H9 (cell line): ENCODE data around the gene ANP32E. TPM values are rescaled to one million over a fixed set of nuclear protein-coding genes. Genes with fewer than 3 reads are reported as not detected.

ENCODE experiments used
- DNase-seq: peaks from one replicate; pipeline ENCODE4 v3.0.0-alpha.2; 2017
- H2AFZ ChIP-seq: one replicate; pipeline ENCODE4 v1.6.1; 2013; ENCODE audit warnings: mild to moderate bottlenecking, low read length, control low read depth, moderate library complexity
- H2AK5ac ChIP-seq: 2 replicates; pipeline ENCODE4 v1.6.1; 2013; ENCODE audit warnings: low read length, control low read depth, mixed read lengths; ENCODE audit not compliant: insufficient read length
- H2BK120ac ChIP-seq: one replicate; pipeline ENCODE4 v1.6.1; 2013; ENCODE audit warnings: low read depth, mild to moderate bottlenecking, low read length, control low read depth, inconsistent platforms; ENCODE audit not compliant: poor library complexity, severe bottlenecking
- H2BK12ac ChIP-seq: 2 replicates; pipeline ENCODE4 v1.6.1; 2013; ENCODE audit warnings: low read length, control low read depth, mixed read lengths, low read depth; ENCODE audit not compliant: insufficient read length
- H2BK15ac ChIP-seq: 2 replicates; pipeline ENCODE4 v1.6.1; 2013; ENCODE audit warnings: low read depth, low read length, control low read depth
- H2BK20ac ChIP-seq: one replicate; pipeline ENCODE4 v1.6.1; 2013; ENCODE audit warnings: low read depth, mild to moderate bottlenecking, low read length, control low read depth, inconsistent platforms; ENCODE audit not compliant: poor library complexity, severe bottlenecking
- H2BK5ac ChIP-seq: 2 replicates; pipeline ENCODE4 v1.6.1; 2013; ENCODE audit warnings: low read length, control low read depth, mixed read lengths; ENCODE audit not compliant: insufficient read length
- H3K14ac ChIP-seq: 2 replicates; pipeline ENCODE4 v1.6.1; 2013; ENCODE audit warnings: low read length, control low read depth; ENCODE audit not compliant: insufficient read depth
- H3K18ac ChIP-seq: 2 replicates; pipeline ENCODE4 v1.6.1; 2013; ENCODE audit warnings: low read depth, mild to moderate bottlenecking, mixed read lengths, low read length, control low read depth; ENCODE audit not compliant: insufficient read length
- H3K23ac ChIP-seq: 2 replicates; pipeline ENCODE4 v1.6.1; 2013; ENCODE audit warnings: low read length, control low read depth, mixed read lengths, low read depth; ENCODE audit not compliant: insufficient read length
- H3K23me2 ChIP-seq: 2 replicates; pipeline ENCODE4 v1.6.1; 2013; ENCODE audit warnings: low read depth, mild to moderate bottlenecking, mixed read lengths, low read length, control low read depth; ENCODE audit not compliant: insufficient read length, poor library complexity, severe bottlenecking
- H3K27ac ChIP-seq: 2 replicates; pipeline ENCODE4 v1.5.1; 2013; ENCODE audit warnings: low read length, control low read depth, mixed read lengths, low read depth; ENCODE audit not compliant: insufficient read length
- H3K27me3 ChIP-seq: 2 replicates; pipeline ENCODE4 v1.6.1; 2013; ENCODE audit warnings: low read length, control low read depth, inconsistent platforms; ENCODE audit not compliant: insufficient read depth
- H3K4ac ChIP-seq: 2 replicates; pipeline ENCODE4 v1.6.1; 2013; ENCODE audit warnings: low read depth, mild to moderate bottlenecking, control low read depth, inconsistent platforms, low read length, moderate library complexity
- H3K4me1 ChIP-seq: 2 replicates; pipeline ENCODE4 v1.6.1; 2013; ENCODE audit warnings: low read length, control low read depth, inconsistent platforms; ENCODE audit not compliant: insufficient read depth
- H3K4me2 ChIP-seq: 2 replicates; pipeline ENCODE4 v1.6.1; 2013; ENCODE audit warnings: low read length, control low read depth, mixed read lengths; ENCODE audit not compliant: insufficient read length, insufficient read depth
- H3K56ac ChIP-seq: 2 replicates; pipeline ENCODE4 v1.6.1; 2013; ENCODE audit warnings: low read depth, mild to moderate bottlenecking, mixed read lengths, low read length, control low read depth; ENCODE audit not compliant: insufficient read length
- H3K79me1 ChIP-seq: 2 replicates; pipeline ENCODE4 v1.6.1; 2013; ENCODE audit warnings: low read depth, mild to moderate bottlenecking, moderate library complexity, low read length, control low read depth, inconsistent platforms; ENCODE audit not compliant: insufficient read depth, poor library complexity, severe bottlenecking
- H3K79me2 ChIP-seq: 2 replicates; pipeline ENCODE4 v1.6.1; 2013; ENCODE audit warnings: low read length, control low read depth, inconsistent platforms; ENCODE audit not compliant: insufficient read depth
- H3K9ac ChIP-seq: 2 replicates; pipeline ENCODE4 v1.6.1; 2013; ENCODE audit warnings: low read length, control low read depth, mixed read lengths; ENCODE audit not compliant: insufficient read length; ENCODE audit errors: extremely low read depth
- H3K9me3 ChIP-seq: one replicate; pipeline ENCODE4 v1.6.1; 2013; ENCODE audit warnings: low read depth, low read length, inconsistent platforms; ENCODE audit not compliant: control insufficient read depth
- H3T11ph ChIP-seq: one replicate; pipeline ENCODE4 v1.6.1; 2013; ENCODE audit warnings: mild to moderate bottlenecking, low read length, control low read depth, inconsistent platforms
- H4K20me1 ChIP-seq: one replicate; pipeline ENCODE4 v1.6.1; 2013; ENCODE audit not compliant: control insufficient read depth, insufficient read length, insufficient read depth
- H4K5ac ChIP-seq: 2 replicates; pipeline ENCODE4 v1.6.1; 2013; ENCODE audit warnings: low read depth, mild to moderate bottlenecking, mixed read lengths, low read length, control low read depth; ENCODE audit not compliant: insufficient read length
- H4K8ac ChIP-seq: replicated peaks from 2 replicates; pipeline ENCODE4 v1.6.1; 2013; ENCODE audit warnings: low read length, control low read depth, mixed read lengths, low read depth; ENCODE audit not compliant: insufficient read length
- H4K91ac ChIP-seq: 2 replicates; pipeline ENCODE4 v1.6.1; 2013; ENCODE audit warnings: low read depth, mild to moderate bottlenecking, moderate library complexity, mixed read lengths, low read length, control low read depth; ENCODE audit not compliant: insufficient read length
- H3K27ac Mint-ChIP-seq, 3 experiments: 2 replicates in 2 of 3; 3 replicates in 1 of 3; pipeline ENCODE4 v1.8.0; 2020 to 2021; ENCODE audit warnings: mixed read lengths in 3 of 3, mild to moderate bottlenecking in 1 of 3, moderate library complexity in 1 of 3
- H3K27me3 Mint-ChIP-seq: 2 replicates; pipeline ENCODE4 v1.8.0; 2021; ENCODE audit warnings: low read depth, mild to moderate bottlenecking, moderate library complexity, mixed read lengths
- H3K36me3 Mint-ChIP-seq, 3 experiments: 2 replicates in 2 of 3; 3 replicates in 1 of 3; pipeline ENCODE4 v1.8.0; 2020 to 2021; ENCODE audit warnings: low read depth in 3 of 3, mixed read lengths in 3 of 3; ENCODE audit not compliant: insufficient read depth in 1 of 3
- H3K4me1 Mint-ChIP-seq, 2 experiments: 2 replicates each; pipeline ENCODE4 v1.8.0; 2020; ENCODE audit warnings: mixed read lengths in 2 of 2
- H3K4me3 Mint-ChIP-seq, 2 experiments: 2 replicates in 1 of 2; 3 replicates in 1 of 2; pipeline ENCODE4 v1.8.0; 2020 to 2021; ENCODE audit warnings: mild to moderate bottlenecking in 2 of 2, mixed read lengths in 2 of 2, moderate library complexity in 1 of 2
- H3K9me3 Mint-ChIP-seq, 2 experiments: 2 replicates in 1 of 2; 3 replicates in 1 of 2; pipeline ENCODE4 v1.8.0; 2020; ENCODE audit warnings: mild to moderate bottlenecking in 2 of 2, mixed read lengths in 2 of 2, moderate library complexity in 1 of 2
- CTCF ChIP-seq: fragments of 200-600 bp; sonication (generic); conservative IDR thresholded peaks from 3 replicates; pipeline ENCODE4 v1.8.0; 2021; ENCODE audit warnings: antibody characterized with exemption, mild to moderate bottlenecking
- WGBS: extraction: QIAGEN DNeasy Blood & Tissue Kit; methylation state at CpG from one replicate; pipeline ENCODE4 v1.1.7; 2013; ENCODE audit warnings: missing lambda C conversion rate, low lambda C conversion rate, mixed read lengths; ENCODE audit not compliant: insufficient read length; ENCODE audit errors: extremely low coverage; 5-methylcytosine and 5-hydroxymethylcytosine counted together
- total RNA-seq: library from RNA; stranded (reverse); gene quantifications from 2 replicates; pipeline ENCODE4 v1.2.1, GENCODE V29; 2021

ANP32E gene
- total RNA-seq, 1 experiment from 2014 or later = 106 TPM

- Histone ChIP-seq H3K4me1 (peaks cover 8% of the 10 kb centered on the region; the same call in 1 of the 2 replicates), H3K27ac (peak overlapping the region; percentile 31), H2BK120ac (no peak overlapping the region), H2BK5ac (no peak overlapping the region), H3K9ac (peak overlapping the region; percentile 44), H2BK20ac (no peak overlapping the region), H3K79me2 (no peaks in the 10 kb centered on the region; the same call in 1 of the 2 replicates), H2BK15ac (no peak overlapping the region), H2AFZ (no peak overlapping the region), H3K23ac (no peak overlapping the region), H3K14ac (no peak overlapping the region), H2AK5ac (no peak overlapping the region), H3T11ph (no peak overlapping the region), H3K4ac (no peak overlapping the region), H4K8ac (no peak overlapping the region), H3K18ac (no peak overlapping the region), H4K20me1 (no peaks in the 10 kb centered on the region), H3K23me2 (peaks cover 41% of the 10 kb centered on the region), H3K9me3 (no peaks in the 10 kb centered on the region), H2BK12ac (no peak overlapping the region), H3K79me1 (no peaks in the 10 kb centered on the region), H3K56ac (no peak overlapping the region), H3K27me3 (no peaks in the 10 kb centered on the region), H3K4me2 (peak overlapping the region; percentile 79), H4K91ac (no peak overlapping the region), H4K5ac (no peak overlapping the region)
- TF ChIP-seq CTCF = no peak
- H3K36me3 Mint-ChIP-seq = peaks cover 18 to 43% (median 38%) of the 10 kb centered on the region in 3 experiments
- peak overlapping the region; percentile 99 to 100 (median 99) for H3K27ac Mint-ChIP-seq
- H3K9me3 Mint-ChIP-seq = no peaks in the 10 kb centered on the region; a peak in 1 of 5 replicates
- no CpG with 5 or more reads among the region's 11 CpGs for WGBS
- no peaks in the 10 kb centered on the region for H3K27me3 Mint-ChIP-seq
- peaks cover 48 to 55% of the 10 kb centered on the region in 2 experiments for H3K4me1 Mint-ChIP-seq
- peak overlapping the region; percentile 80 to 93 for H3K4me3 Mint-ChIP-seq
- DNase-seq = peak; percentile 91
These were observed 24.1 kb upstream of the ANP32E start for GRCh38 chr1:150259758-150260669.
